C4-2B (cell line): ENCODE data around the gene UBC.

Source experiments
- ZFX ChIP-seq: fragments of 450-650 bp; IDR thresholded peaks from 2 replicates; pipeline ENCODE4 v1.6.1; 2017
- TF ChIP-seq, protein P1 (sequence below): fragments of 450-650 bp; conservative IDR thresholded peaks from 2 replicates; pipeline ENCODE4 v1.5.1; 2017; ENCODE audit warnings: mild to moderate bottlenecking

GRCh38 chr12:124939421-124940142, 25.1 kb upstream of the UBC start:
- TF ChIP-seq, protein P1, sequence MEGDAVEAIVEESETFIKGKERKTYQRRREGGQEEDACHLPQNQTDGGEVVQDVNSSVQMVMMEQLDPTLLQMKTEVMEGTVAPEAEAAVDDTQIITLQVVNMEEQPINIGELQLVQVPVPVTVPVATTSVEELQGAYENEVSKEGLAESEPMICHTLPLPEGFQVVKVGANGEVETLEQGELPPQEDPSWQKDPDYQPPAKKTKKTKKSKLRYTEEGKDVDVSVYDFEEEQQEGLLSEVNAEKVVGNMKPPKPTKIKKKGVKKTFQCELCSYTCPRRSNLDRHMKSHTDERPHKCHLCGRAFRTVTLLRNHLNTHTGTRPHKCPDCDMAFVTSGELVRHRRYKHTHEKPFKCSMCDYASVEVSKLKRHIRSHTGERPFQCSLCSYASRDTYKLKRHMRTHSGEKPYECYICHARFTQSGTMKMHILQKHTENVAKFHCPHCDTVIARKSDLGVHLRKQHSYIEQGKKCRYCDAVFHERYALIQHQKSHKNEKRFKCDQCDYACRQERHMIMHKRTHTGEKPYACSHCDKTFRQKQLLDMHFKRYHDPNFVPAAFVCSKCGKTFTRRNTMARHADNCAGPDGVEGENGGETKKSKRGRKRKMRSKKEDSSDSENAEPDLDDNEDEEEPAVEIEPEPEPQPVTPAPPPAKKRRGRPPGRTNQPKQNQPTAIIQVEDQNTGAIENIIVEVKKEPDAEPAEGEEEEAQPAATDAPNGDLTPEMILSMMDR: peak; percentile 31
- TF ChIP-seq ZFX: no peak
